Stimulated activated CD4-positive, alpha-beta T cell treated with anti-CD3 and anti-CD28 coated beads, Interleukin-15, amount 100 ng/mL, for 48 hours (primary cell): ENCODE data around the gene CLIC5.

Experiments
- DNase-seq, 2 donors: peaks; one replicate each; pipeline ENCODE4 v3.0.0-alpha.2; 2020; ENCODE audit warnings: low read depth in 2 of 2

CLIC5 gene

DNA sequence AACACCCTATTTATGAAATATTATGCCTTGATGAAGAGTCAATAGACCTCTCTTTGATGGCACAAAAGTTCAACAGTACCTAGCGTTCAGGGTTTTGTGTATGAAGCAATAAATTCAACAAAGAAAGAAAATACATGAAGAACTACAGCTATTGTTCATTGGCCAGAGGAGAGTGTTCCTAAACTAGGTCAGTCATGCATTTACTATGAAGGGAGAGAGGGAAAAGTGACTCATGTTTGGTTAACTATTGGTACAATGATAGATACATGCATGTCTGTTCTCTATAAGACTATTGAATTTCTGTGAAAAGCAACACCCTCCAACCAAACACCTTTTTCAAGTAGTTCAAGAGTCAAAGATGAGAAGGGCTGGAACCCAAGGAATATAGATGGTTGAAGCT lies 50.7 kb downstream of the CLIC5 start:
- DNase-seq = no peak

DNA sequence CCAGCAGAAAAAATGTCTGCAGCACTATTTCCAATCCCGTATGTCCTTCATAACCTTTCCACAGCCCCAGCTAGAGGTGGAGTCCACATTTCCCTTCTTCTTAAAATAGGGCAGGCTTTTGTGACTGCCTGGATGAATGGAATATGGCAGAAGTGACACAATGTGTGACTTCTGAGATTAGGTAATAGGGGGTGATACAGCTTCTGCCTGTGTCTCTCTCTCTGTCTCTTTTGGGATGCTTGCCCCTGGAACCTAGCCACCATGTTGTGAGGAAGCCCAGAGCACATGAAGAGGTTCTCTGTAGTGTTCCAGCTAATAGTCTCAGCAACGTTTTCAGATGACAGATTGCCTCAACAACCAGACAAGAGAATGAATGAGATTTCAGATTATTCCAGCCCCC lies 51.4 kb downstream of the CLIC5 start:
- no peak for DNase-seq

DNA sequence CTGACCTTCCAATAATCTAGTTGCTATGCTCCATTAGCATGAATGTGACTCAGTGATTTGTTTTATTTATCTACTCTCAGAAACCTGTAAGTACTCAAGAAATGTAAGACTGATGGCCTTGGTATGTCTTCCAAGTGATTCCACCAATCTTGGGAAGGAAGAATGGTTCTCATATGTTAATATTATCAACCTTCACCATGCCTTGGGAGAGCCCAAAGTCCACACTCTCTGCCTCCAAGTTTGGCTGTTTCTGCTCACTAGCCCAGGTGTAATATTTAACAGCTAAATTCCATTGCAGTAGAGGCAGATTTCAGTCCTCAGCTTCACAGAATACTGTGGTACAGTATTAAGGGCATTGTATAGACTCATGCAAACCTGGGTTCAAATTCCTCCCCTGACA lies 51.8 kb downstream of the CLIC5 start:
- DNase-seq = no peak

DNA sequence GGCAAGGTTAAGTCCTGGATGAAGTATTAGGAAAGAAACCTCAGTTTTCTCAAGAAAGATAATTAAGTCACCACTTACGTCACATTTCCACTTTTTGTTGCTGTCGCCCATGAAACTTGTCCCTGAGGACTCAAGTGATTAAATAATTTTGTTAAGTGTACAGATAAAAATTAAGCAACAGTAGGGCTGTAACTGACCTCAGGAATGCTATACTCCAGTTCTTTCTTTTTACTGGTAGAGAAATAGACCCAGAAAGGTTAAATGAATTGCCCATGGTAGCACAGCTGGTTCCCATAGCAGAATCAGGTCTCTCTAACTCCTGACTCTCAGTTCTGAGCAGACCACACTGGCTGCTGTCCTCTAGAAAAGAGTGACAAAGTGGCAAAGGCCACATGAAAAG lies 54.5 kb downstream of the CLIC5 start:
- DNase-seq = no peak

DNA sequence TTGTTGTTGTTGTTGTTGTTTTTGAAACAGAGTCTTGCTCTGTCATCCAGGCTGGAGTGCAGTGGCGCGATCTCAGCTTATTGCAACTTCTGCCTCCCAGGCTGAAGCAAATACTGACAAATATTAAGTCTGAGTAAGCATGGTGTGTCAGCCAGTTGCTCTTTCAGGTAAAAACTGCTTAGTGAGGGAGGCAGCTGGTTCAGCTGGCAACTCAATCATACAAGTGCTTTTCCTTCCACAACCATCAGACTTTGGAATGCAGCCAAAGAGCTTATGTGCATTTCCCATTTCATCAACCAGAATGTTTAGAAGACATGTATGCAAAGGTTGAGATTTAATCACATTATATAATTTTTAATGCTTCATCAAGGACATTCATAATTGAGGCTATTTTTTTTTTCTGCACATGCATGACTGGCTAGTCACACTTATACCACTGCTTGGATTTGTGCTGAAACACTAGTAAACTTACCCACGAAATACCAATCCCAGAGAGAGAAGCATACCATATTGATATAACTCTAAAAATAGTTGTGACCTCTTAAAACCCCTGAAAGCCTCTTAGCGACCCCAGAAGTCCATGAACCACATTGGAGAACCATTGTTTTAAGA lies 56.0 kb downstream of the CLIC5 start:
- no peak for DNase-seq

DNA sequence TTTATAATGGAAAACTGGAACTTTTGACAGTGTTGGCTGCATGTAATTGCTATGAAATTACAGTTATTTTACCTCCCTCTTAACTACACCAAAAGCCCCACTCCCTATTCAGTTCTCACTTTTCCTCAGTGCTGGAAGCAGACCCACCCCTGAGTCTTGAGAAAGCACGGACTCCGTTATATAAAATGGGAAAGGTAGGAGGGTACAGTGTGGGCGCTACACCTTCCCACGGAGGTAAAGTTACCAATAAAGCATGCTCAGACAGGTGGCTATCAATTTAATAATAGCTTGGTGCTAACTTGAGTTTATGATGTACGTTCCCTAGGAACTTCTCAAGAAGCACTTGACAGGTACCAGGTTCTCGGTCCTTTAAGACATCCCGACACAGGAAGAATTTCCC lies 59.0 kb downstream of the CLIC5 start:
- DNase-seq = no peak

DNA sequence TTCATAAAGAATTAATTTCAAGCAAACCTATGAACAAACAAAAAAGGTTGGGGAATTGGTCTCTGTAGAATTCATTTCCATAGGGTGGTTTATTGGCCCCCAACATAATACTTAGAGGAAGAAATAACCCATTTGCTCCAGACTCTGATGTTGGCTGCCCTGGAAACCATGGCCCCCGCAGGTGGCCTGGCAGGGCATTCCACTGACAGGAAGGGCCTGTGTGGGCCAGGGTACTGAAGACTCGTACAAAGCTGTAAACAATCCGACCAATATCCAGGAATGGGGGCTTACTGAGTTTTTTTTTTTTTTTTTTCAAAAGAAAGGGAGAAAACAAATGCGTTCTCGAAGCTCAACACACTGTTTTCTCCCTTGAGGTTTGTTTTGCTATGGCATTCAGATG lies 59.5 kb downstream of the CLIC5 start:
- DNase-seq = no peak

DNA sequence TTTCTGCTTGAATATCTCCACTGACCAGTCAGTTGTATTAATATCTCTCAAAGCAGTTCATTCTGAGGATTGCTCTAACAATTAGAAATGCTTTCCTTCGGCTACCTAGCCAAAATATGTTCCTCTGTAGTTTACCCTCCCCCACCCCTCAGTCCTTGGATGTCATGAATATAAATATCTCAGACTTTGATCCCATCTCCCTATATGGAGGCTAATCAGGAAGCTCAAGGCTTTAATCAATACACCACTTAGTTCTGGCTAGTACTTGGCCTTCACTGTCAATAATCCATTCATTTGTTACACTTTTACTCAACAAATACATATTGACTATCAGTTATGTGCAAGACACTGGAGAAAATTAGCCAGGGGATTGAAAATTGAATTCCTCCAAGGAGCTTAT lies 60.1 kb downstream of the CLIC5 start:
- DNase-seq = no peak

DNA sequence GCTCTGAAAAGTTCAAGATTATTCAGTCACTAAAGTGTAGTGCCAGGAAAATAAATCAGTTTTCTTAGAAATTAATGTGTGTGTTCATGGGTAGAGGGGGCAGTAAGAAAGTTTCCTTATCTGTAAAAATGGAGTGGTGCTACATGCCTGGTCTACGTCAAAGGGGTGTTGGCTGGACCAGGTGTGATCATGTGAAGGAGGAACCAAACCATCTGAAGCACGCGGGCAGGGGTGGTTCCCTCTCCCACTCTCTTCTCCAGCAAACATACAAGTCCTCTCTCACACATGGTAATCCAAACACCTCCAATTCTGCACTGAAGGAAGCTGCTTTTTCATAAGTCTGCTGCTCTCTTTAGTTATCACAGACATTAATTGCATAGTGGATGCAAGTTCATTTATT lies 63.1 kb downstream of the CLIC5 start:
- DNase-seq = no peak

DNA sequence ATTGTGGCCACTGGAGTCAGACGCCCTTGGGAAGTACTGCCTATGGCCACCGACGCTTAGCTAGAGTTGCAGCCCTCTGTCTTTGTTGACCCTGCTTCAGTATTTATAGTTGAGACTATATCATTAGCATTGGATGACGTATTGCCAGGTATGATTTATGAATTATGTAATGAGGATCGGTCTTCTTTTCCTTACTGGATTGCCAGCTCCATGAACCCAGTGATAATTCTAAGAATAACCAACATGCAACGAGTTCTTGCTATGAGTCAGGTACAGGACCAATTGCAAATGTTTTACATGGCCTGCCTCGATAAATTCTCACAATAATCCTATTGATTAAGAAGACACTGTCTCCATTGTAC lies 63.5 kb downstream of the CLIC5 start:
- no peak for DNase-seq

DNA sequence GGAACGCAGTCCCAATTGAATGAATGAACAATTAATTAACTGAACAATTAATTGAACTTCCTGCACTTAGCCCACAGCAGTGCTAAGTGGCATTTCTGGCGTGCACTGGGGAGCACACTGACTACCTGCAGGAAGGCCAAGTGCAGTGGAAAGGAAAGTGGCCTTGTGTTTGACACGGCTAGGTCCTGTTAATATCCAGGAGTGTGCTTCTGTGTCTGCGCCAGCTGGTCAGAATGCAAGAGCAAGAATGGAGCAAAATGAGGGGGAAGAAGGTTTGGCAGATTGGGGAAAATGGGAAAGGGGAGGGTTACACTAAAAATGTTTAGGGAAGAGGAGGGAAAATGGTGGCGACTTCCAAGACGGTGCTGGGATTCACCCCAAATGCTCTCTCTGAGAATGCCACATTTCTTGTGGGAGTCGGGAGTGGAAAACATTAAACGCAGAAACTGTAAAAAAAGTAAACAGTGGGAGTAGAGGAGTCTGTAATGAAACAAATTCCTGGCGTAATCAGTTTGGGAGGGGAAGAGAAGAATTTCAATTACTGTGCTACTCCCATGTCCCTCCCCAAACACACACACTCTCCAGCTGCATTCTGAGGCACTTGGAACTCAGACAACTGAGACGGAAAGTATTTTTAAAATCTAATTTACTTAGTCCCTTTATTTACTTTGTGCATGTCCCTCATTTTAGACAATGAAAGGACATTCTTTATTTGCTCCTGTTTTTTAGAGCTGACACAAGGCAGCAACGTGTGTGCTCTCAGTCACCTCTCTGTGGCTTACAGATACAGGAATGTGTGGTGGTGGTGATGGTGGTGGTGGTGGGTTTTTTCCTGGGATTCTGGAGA lies 64.1 kb downstream of the CLIC5 start:
- DNase-seq = no peak

DNA sequence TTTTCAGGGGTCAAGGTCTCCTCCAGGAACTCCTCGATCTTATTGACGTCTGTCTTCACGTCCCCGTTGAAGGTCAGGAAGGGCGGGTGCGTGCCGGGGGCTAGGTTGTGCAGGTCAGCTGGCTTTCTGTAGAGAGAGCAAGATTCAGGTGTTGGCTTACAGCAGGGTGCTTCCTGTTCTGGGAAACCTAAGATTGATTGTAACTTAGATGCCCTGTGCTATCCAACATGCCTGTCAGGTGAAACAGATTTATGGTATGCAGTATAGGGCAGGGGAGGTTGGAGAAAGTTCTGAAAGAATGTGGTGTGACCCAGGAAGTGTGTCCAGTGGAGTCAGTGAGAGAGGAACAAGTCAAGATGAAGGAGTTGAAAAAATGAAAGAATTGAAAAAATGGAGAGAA lies 66.4 kb downstream of the CLIC5 start:
- DNase-seq = no peak

DNA sequence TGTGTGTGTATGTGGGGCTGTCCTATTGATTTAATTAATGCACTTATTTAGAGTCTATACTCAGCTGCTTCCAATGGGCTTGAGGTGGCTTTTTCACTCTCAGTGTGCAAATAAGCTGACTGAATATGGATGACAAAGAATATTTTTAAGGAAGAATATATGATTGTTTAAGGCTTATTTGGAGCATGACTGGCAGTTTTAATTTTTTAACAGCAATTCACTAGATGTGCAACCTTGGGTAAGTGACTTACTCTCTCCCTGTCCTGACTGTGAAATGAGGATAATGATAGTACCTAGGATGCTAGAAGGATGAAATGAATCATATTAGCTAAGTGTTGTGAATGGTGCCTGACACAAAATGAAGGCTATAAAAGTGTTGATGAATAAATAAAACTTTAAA lies 67.9 kb downstream of the CLIC5 start:
- no peak for DNase-seq

DNA sequence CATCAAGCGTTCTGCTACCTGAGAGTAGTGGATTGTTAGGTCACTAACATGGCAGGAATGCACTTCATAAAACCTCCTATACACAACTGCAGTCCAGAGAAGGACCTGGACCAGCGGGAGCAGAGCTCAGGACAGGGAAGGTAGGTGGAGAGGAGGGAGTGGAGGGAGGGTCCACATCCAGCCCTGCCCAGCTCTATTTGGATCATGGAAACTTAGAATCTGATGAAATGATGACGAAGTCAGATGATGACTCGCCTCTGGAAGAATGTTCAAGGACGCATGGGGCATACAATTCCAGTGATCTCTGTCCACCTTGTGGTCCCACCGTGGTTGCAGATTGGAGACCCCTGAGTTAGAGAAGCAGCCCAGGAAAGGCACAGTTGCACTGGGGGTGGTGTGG lies 68.8 kb downstream of the CLIC5 start:
- DNase-seq = no peak

DNA sequence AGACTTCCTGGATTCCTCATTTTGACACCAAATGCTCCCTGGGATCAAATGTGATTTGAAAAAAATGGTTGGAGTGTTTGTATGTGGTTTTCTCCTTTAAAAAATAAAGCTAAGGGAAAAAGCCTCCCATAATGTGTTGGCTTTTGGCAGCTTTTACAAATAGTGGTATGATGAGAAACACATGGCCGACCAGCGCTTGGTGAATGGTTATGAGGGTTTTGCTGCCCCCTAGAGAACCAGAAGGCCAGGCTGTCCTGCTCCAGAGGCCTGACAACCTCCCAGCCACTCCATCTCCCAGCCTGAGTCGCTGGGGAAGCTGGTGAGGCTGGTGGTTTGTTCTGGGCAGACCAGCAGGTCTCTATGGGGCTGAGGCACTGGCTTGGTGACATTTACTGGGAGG lies 69.3 kb downstream of the CLIC5 start:
- DNase-seq = no peak

DNA sequence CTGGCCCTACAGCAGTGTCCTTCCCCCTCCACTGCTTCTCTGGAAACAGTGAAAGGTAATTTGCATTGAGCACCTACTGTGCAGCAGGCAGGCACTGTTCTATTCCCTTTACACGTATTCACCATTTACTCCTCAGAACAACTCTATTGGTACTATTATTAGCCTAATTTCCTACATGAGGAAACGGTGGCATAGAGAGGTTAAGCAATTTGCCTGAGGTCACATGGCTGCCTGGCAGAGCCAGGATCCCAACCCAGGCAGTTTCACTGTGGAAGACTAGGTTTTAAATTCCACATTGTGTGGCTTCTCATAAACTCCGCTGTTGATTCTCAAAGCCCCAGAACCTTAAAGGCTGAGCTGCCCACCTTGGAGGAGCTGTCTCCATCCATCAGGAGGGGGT lies 72.7 kb downstream of the CLIC5 start:
- no peak for DNase-seq

DNA sequence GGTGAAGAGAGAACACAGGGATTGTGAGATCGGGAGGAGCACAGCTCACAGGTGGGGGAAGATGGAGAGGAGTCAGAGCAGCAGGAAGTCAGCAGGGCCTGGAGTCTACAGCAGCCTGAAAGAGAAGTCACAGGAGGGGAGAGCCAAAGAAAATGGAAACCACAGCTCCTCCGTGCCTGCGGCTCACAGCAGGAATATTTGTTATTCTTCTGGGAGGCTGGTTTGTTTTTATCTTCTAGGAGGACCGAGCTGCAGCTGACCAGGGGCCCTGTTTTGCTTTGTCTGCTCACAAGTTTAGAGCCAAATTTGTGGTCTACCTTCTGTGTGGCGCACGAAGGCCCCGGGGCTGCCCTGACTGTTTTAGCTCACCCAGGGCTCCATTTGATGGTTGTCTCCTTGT lies 81.8 kb downstream of the CLIC5 start:
- no peak for DNase-seq

DNA sequence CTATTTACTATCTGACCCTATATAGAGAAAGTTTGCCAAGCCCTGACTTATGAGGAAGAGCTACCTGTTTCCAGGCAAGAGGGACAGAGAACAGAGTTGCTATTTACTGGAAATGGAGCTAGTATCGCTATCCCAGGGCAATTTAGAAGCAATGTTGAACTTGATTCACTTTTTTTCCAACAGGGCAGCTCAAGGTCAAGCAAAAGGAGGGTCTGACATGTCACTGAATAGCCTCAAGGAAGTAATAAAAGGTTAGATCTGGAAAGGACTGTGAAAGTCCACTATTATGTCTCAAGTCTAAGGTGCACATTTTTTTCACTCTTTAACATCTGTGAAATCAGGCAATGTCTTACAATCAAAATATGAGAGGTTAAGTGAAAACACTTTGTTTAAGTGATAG lies 84.4 kb downstream of the CLIC5 start:
- no peak for DNase-seq

DNA sequence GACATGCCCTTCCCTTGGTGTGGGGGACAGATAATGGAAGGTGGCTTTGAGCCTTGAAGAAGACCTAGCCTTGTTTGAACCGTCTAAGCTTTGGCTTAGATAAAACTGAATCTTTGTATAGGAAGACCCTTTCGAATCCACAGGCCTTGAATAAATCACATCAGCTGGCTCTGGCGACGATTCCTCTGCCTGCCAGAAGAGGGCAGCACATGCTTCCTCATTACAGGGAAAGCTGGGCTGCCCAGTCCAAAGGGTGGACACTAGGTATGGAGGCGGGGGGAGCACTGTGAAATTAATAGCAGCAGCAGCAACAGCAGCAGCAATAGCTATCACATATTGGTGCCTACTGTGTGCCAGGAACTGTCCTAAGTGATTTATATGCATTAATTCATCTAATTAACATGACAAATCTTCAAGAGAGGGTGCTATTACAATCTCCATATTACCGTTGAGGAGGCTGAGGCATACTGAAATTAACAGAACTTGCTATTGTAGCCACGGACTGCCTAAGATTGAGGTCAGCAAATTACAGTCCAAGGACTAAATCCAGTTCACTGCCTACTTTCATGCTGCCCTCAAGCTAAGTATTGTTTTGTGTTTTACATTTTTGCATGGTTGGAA lies 85.1 kb downstream of the CLIC5 start:
- peak; percentile 14 to 39 for DNase-seq

DNA sequence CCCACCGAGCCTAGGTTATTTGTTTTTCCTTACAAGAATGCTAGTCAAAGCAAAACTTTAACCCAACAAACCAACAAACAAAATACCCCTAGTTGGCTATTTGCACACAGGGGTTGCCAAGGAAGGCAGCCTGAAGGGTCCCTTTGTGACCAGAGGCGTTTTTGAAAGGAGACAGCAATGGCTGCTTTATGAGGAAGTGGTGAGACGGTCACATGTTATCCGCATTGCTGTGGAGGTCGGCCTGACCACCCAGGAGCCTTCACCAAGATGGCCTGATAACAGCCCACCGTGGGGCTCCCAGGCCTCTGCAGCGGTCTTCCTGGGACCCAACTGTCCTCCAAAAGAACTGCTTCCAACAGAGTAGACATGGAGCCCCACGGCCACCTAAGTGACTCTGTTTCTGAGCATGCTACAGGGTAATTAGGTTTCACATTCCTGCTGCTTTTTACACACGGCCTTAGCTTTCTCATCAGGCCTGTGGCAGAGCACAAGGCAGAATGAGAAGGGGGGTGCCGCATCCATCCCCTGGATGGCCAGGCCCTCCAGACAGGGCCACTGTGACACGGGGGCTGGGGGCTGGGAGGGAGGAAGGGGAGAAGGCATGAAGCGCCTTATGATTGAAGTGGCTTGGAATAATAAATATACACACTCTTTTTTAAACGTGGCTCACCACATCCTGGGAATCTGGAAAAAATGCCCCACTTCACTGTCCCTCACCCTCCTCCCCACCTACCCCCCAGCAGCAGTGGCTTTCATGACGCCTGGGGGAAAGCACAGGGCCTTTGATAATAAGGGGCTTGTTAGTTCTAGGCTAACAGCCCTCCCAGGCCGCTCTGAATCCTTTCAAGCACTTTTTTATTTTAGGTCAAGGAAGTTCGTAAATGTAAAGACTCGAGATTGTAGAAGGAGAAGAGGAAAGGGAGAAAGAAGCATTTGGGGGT lies 86.0 kb downstream of the CLIC5 start:
- no peak for DNase-seq

DNA sequence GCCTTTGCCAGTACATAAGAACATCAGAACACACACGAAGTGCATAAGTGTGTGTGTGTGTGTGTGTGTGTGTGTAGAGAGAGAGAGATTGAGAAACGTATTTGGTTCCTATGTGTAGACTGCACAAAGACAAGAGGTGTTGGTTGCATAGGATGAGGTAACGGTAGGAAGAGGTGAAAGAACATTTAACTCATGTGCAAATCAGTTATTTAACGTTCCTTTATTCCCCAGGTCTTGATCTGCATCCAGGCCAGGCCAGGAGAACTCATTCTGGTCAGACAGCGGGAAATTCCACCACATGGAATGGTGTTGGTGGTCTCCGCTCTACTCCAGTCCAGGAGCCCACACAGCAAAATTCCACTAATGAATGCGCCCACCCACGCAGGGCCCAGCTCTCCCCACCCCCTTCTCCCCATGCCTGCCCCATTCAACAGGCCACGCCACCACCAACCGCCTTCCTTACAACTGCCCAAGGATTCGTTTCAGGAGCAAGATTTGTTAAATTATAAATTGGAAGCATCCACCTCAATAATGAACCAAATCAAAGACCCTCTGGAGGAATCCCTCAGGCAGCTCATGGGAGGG lies 86.8 kb downstream of the CLIC5 start:
- DNase-seq = no peak
